Skeletal muscle tissue (tissue), 4 donors: Measurements from ENCODE around the gene ECSIT. TPM values are rescaled to one million over a fixed set of nuclear protein-coding genes. Genes with fewer than 3 reads are reported as not detected.
A peak's percentile ranks its signal among the peaks of the same experiment; 100 is the strongest.

ENCODE experiments used
- H3K27ac ChIP-seq: one replicate; pipeline ENCODE4 v1.7.0; 2013; ENCODE audit warnings: mild to moderate bottlenecking, low read depth, low read length, inconsistent platforms
- H3K27me3 ChIP-seq, 3 donors: one replicate each; pipeline ENCODE4 v1.7.0; 2013; ENCODE audit warnings: low read length in 3 of 3; ENCODE audit not compliant: control insufficient read depth in 3 of 3, insufficient read depth in 3 of 3
- H3K36me3 ChIP-seq, 3 donors: one replicate each; pipeline ENCODE4 v1.7.0; 2013; ENCODE audit warnings: low read length in 3 of 3; ENCODE audit not compliant: control insufficient read depth in 3 of 3, insufficient read depth in 3 of 3
- H3K4me1 ChIP-seq, 3 donors: one replicate each; pipeline ENCODE4 v1.7.0; 2013; ENCODE audit warnings: low read length in 3 of 3, mild to moderate bottlenecking in 3 of 3; ENCODE audit not compliant: control insufficient read depth in 3 of 3, insufficient read depth in 3 of 3
- H3K4me3 ChIP-seq, 3 donors: one replicate each; pipeline ENCODE4 v1.7.0; 2013; ENCODE audit warnings: low read length in 3 of 3
- H3K9ac ChIP-seq, 3 donors: one replicate each; pipeline ENCODE4 v1.7.0; 2013; ENCODE audit warnings: low read length in 3 of 3, mild to moderate bottlenecking in 3 of 3, moderate library complexity in 2 of 3, low read depth in 1 of 3
- H3K9me3 ChIP-seq, 3 donors: one replicate each; pipeline ENCODE4 v1.7.0; 2013; ENCODE audit warnings: low read length in 3 of 3; ENCODE audit not compliant: control insufficient read depth in 3 of 3
- total RNA-seq: library from RNA; depleted of rRNA; stranded (reverse); fragments of >200 nt; gene quantifications from one replicate; pipeline ENCODE4 v1.2.3, GENCODE V29; 2014
- donor health status: Osteomylitis.

The ECSIT gene
- total RNA-seq, 1 donor from 2014 or later: 43.8 TPM

- Histone ChIP-seq H3K9ac (peak overlapping the region in 1 of 3 donors; percentile 40), H3K27ac (peak overlapping the region; percentile 50), H3K36me3 (peaks cover 27 to 31% (median 28%) of the 10 kb centered on the region in 3 donors), H3K9me3 (no peaks in the 10 kb centered on the region), H3K4me3 (no peak overlapping the region), H3K4me1 (peaks cover 0 to 6% (median 2%) of the 10 kb centered on the region in 3 donors), H3K27me3 (no peaks in the 10 kb centered on the region)
These were observed 22.8 kb upstream of the ECSIT start for GRCh38 chr19:11551603-11552235.

DNA sequence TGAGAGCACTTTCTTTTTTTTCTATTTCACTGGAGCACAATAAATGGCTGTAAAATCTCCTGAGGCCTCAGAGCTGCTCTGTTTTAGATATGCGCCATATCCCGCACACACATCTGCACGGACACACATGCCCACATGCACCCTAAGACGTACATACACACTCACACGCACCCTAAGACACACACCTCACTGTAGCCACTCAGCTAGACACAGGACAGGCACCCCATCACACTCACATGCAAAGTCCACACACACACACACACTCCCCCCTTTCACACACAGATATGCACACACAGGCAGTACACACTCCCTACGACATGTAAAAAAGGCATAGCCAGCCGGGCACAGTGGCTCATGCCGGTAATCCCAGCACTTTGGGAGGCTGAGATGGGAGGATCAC is 21.3 kb upstream of the ECSIT start:
- Histone ChIP-seq H3K4me3 (no peak overlapping the region), H3K9ac (no peak overlapping the region), H3K27me3 (no peaks in the 10 kb centered on the region), H3K27ac (no peak overlapping the region), H3K4me1 (peaks cover 0 to 2% (median 0%) of the 10 kb centered on the region in 3 donors), H3K9me3 (no peaks in the 10 kb centered on the region), H3K36me3 (peaks cover 21 to 26% (median 23%) of the 10 kb centered on the region in 3 donors)

DNA sequence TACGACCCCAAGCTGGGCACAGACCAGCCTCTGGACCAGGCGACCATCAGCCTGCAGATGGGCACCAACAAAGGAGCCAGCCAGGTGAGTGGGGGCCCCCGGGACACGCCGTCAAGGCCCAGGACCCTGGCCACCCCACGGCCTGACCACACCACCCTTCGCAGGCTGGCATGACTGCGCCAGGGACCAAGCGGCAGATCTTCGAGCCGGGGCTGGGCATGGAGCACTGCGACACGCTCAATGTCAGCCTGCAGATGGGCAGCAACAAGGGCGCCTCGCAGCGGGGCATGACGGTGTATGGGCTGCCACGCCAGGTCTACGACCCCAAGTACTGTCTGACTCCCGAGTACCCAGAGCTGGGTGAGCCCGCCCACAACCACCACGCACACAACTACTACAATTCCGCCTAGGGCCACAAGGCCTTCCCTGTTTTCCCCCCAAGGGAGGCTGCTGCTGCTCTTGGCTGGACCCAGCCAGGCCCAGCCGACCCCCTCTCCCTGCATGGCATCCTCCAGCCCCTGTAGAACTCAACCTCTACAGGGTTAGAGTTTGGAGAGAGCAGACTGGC is 20.5 kb upstream of the ECSIT start:
- H3K9me3 ChIP-seq: no peaks in the 10 kb centered on the region
- peaks cover 19 to 21% (median 21%) of the 10 kb centered on the region in 3 donors for H3K36me3 ChIP-seq
- no peak overlapping the region for H3K27ac ChIP-seq
- H3K4me1 ChIP-seq: peaks cover 0 to 2% (median 0%) of the 10 kb centered on the region in 3 donors
- H3K27me3 ChIP-seq: no peaks in the 10 kb centered on the region
- H3K4me3 ChIP-seq: no peak overlapping the region
- H3K9ac ChIP-seq: no peak overlapping the region

GRCh38 chr19:11547929-11548700 is 19.2 kb upstream of the ECSIT start:
- H3K4me1 ChIP-seq: peaks cover 0 to 2% (median 0%) of the 10 kb centered on the region in 3 donors
- H3K27me3 ChIP-seq: no peaks in the 10 kb centered on the region
- no peaks in the 10 kb centered on the region for H3K9me3 ChIP-seq
- no peak overlapping the region for H3K4me3 ChIP-seq
- peaks cover 6 to 8% (median 8%) of the 10 kb centered on the region in 3 donors for H3K36me3 ChIP-seq
- no peak overlapping the region for H3K27ac ChIP-seq
- no peak overlapping the region for H3K9ac ChIP-seq

DNA sequence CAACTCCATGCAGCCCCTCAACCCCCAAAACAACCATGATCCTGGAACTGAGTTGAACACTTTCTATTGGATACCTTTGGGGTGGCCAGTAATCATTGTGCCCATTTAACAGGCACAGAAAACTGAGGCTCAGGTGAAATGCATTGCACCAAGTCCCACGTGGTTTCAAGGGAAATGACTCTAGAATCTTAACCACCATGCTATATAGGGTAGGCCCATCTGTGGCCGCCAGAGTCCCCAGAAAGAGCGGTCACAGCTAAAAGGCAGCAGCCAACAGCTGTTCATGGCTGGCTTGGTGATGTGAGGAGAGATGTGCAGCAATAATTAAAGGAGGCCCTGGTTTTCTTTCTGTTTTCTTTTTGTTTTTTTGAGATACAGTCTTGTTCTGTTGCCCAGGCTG is 12.3 kb upstream of the ECSIT start:
- Histone ChIP-seq H3K36me3 (no peaks in the 10 kb centered on the region), H3K4me3 (no peak overlapping the region), H3K9ac (no peak overlapping the region), H3K9me3 (no peaks in the 10 kb centered on the region), H3K4me1 (peaks cover 6 to 10% (median 8%) of the 10 kb centered on the region in 3 donors), H3K27me3 (peaks cover 2 to 10% (median 10%) of the 10 kb centered on the region in 3 donors), H3K27ac (no peak overlapping the region)

- H3K4me3 ChIP-seq: no peak overlapping the region
- H3K27ac ChIP-seq: no peak overlapping the region
These were observed 11.7 kb upstream of the ECSIT start for GRCh38 chr19:11540645-11541044.

GRCh38 chr19:11539495-11540365 is 10.8 kb upstream of the ECSIT start:
- Histone ChIP-seq H3K9ac (peak overlapping the region; percentile 57 to 71 (median 64)), H3K36me3 (no peaks in the 10 kb centered on the region), H3K4me1 (peaks cover 11 to 13% (median 12%) of the 10 kb centered on the region in 3 donors), H3K27ac (peak overlapping the region; percentile 73), H3K4me3 (peak overlapping the region; percentile 42 to 63 (median 51)), H3K27me3 (peaks cover 2 to 10% (median 10%) of the 10 kb centered on the region in 3 donors), H3K9me3 (no peaks in the 10 kb centered on the region)

More at GRCh38 chr19:11540645-11541044, 11.7 kb upstream of the ECSIT start:
- Histone ChIP-seq H3K4me1 (peaks cover 8 to 11% (median 10%) of the 10 kb centered on the region in 3 donors), H3K36me3 (no peaks in the 10 kb centered on the region), H3K9me3 (no peaks in the 10 kb centered on the region), H3K27me3 (peaks cover 2 to 10% (median 10%) of the 10 kb centered on the region in 3 donors), H3K9ac (no peak overlapping the region)

- no peaks in the 10 kb centered on the region for H3K36me3 ChIP-seq
- no peaks in the 10 kb centered on the region for H3K9me3 ChIP-seq
- H3K9ac ChIP-seq: peak within 1 kb of the TSS; percentile 57 to 71 (median 64)
- H3K27ac ChIP-seq: peak within 1 kb of the TSS; percentile 73
- H3K27me3 ChIP-seq: peaks cover 2 to 10% (median 10%) of the 10 kb centered on the region in 3 donors
- peak within 1 kb of the TSS; percentile 42 to 63 (median 51) for H3K4me3 ChIP-seq
- peaks cover 11 to 13% (median 12%) of the 10 kb centered on the region in 3 donors for H3K4me1 ChIP-seq
These were observed 9.5 kb upstream of the ECSIT start, which contains the start of gene CNN1 for GRCh38 chr19:11538232-11539036. Gene CNN1 (plus strand): TSS chr19:11538851. CDS start chr19:11538928, 77 bp downstream.
